NOMO-1 (cell line): Measurements from ENCODE around the gene MAP3K3.

ENCODE experiments used
- DNase-seq, 2 experiments: peaks; one replicate each; lab custom pipeline; 2025; ENCODE audit not compliant: unreplicated experiment in 2 of 2; lab: John Stamatoyannopoulos, UW

Gene MAP3K3

GRCh38 chr17:63689479-63689878 is 67.3 kb downstream of the MAP3K3 start:
- DNase-seq = no peak

DNA sequence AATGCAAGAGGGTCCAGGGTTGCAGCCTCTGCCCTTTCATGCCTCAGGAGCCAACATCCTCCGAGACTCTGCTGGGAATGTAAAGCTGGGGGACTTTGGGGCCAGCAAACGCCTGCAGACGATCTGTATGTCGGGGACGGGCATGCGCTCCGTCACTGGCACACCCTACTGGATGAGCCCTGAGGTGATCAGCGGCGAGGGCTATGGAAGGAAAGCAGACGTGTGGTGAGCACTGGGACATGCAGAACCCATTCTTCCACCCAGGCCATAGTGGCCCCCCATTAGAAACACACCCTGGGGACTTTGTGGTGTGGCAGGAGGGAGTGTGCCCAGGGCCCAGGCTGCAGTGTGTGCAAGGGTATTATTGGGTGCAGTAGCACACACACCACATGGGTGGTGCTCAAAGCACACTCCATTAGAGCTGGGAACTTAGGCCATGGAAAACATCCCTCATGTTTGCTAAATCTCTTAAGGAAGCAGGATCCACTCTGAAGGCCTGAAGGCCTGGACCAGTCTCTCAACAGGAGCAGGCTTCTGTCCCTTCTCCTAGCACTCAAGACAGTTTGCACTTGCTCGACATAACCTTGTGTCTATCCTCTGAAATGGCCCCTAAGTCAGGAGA is 70.1 kb downstream of the MAP3K3 start:
- DNase-seq = no peak

GRCh38 chr17:63693411-63694113 is 71.3 kb downstream of the MAP3K3 start:
- DNase-seq = no peak

GRCh38 chr17:63694229-63694949 is 72.2 kb downstream of the MAP3K3 start:
- DNase-seq = no peak

GRCh38 chr17:63694950-63695773 is 72.9 kb downstream of the MAP3K3 start:
- DNase-seq = no peak

DNA sequence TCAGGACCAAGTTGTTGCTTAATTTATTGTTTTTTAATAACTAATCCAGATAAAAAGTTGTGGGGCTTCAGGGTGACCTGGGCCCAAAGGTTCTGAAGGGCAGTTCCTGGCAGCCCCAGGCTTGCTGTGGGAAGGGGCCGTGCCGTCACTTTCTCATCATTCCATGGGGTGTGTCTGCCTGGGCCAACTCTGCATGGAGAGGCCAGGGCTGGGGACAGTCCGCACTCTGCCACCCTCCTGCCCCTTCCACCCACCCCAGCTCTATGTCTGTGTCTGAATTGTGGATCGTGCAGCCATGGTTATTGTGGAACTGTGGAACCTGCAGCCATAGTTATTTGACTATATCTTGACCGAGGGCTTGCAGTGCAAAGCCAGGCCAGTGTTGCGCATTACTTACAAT is 73.7 kb downstream of the MAP3K3 start:
- no peak for DNase-seq

- peak; percentile 28 to 33 for DNase-seq
Observed at GRCh38 chr17:63696381-63696961, 74.3 kb downstream of the MAP3K3 start.

DNA sequence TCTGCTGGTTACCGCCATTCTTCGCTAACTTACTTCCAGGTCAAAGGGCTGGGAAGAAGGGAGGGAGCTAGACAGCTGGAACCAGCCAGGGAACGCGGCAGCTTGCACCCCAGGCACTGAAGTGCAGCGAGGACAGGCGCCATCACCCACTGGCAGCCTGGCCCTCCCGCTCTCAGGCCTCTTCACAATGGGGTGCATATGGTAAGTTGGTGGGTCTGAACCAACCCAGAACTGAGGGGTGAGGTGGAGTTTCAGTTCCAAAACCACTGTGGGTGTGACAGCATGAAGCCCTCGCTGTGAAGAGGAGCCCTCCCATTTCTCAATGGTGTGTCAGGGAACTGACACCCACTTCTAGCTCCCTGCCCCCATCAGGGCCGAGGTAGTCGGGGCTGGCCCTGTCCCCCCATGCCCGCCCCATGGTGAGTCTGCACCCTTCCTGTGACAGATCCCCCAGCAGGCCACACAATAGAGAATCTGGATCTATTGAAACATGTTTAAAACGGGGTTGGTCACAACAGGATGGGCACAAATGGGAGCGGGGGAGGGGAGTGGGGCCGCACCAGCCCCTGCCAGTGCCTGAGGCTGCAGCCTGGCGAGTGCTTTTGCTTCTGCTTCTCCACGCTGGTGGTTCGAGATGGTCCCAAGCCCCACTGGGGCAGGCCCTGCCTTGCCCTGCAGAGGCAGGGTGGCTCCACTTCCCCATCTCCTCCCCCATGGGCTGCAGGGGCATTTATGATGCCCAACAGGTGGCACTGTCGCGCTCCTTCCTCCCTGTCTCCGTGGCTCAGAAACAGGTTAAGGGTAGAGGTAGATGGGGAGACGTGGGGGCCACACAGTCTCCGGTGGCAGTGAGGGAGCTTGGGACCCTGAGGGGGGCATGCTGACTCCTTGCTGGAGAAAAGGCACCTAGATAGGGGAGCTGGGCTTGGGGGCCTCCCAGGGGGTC is 75.4 kb downstream of the MAP3K3 start:
- DNase-seq = peak; percentile 81 to 84

DNA sequence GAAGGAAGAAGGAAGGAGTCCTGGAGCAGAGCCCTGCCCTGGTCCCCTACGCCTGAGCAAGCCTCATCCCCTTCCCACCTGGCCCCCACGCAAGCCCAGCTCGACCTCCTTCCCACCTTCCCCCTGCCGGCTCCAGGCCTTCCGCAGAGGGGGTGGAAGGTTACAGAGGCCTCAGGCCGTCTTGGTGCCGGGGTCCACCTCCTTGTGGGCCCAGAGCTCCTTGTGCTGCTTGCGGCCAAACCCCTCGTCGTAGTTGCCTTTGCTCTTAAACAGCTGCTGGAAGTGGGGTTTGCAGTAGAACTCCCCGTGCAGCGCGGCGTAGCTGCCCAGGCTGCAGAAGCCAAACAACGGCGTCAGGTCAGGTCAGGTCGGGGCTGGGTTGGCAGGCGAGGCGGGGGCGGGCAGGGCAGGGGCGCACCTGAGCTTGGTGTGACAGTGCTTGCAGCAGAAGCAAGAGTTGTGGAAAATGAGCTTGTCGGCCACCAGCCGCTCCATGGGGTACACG is 76.2 kb downstream of the MAP3K3 start:
- DNase-seq = peak; percentile 15 to 19

DNA sequence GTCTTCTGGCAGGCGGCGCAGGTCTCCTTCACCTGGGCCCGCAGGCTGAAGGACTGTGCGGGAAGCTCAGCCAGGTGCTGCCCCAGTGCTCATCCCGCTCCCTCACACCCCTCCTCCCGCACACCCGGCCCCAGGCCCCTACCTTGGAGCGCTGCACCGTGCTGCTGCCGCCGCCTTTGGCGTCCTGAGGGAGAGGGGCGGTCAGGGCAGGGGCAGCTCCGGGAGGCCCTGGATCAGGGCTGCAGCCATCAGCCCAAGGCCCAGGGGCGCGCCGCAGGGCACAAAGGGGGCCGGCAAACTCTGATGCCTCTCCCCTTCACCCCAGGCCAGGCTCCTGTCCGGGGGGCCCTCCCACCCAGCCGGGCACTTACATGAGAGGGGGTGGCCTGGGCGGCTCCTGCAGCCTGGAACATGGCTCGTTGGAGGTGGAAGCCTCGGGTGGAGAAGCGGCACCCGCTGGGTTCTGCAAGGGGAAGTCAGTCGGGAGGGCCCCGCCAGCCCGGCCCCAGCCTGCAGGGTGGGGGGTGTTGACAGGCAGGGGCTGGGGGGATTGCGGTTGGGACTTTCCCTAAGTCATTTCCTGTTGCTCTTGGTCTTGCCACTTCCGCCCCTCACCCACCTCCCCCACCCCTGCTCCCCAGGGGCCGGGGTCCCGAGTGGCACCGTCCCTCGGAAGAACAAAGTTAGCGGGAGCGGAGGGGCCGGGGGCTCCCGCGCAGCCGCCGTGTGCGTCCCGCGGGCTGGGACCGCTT is 76.8 kb downstream of the MAP3K3 start:
- DNase-seq = peak; percentile 49 to 54

- DNase-seq = peak; percentile 33
Observed at GRCh38 chr17:63699638-63700527, 77.7 kb downstream of the MAP3K3 start, which contains the start of gene LIMD2. LIMD2 (minus strand) TSS chr17:63700125; CDS start chr17:63699298, 827 bp downstream.

DNA sequence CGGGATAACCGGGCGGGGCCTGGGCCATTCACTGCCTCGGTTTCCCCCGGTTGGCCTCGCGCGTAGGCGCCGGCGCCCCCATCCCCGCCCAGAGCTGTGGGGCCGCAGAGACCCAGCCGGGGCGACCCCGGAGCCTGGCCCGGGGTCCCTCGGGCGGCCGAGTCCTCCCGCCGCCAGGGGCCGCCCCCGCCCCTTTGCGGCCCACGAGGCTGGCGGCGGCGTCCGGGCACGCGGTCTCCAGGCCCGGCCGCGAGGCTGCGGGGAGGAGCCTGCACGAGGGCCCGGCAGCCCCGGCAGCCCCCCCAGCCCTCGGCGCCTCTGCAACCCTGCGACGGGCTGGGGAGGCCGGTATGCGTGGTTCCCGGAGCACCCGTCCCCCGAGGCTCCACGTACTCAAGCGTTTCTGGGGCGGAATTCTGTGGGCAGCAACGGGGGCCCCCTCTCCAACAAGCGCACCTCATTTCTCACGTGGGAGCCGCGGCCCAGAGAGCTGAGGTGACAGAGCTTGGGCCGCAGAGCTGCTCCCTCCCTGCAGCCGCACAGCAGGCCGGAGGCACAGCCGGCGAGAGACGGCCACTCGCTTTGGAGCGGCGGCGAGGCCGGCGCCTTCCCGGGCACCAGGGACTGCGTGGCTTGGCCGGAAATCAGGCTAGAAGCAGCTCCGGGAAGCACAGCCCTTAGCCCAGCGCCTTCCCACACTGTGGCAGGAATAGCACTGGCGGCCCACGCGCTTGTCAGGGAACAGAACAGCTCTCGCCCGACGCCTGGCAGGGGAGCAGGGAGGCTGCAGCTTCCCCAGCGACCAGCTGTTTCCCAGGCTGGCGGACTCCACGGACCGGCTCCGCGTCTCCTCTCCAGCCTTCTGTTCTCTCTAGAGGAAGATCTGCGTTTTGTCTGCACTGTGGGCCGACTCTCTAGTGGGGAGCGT is 78.6 kb downstream of the MAP3K3 start:
- DNase-seq = no peak

DNA sequence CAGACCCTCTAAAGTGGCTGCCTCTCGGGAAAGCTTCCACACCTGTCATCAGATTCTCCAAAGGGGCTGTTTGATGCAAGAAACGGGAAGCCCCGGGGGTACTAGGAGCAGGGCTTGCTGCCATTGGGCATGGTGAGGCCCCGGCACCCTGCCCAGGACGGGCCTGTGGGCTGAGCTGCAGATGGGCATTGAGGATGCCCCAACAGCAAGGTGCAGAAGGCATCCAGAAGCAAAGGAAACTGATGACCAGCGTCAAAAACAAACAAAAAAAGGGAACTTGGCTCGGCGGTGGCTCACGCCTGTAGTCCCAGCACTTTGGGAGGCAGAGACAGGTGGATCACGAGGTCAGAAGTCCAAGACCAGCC is 79.2 kb downstream of the MAP3K3 start:
- no peak for DNase-seq

GRCh38 chr17:63701868-63702720 is 79.9 kb downstream of the MAP3K3 start:
- no peak for DNase-seq

GRCh38 chr17:63702721-63703015 is 80.5 kb downstream of the MAP3K3 start:
- DNase-seq = no peak

- no peak for DNase-seq
Observed at GRCh38 chr17:63703029-63703428, 80.8 kb downstream of the MAP3K3 start.
